Activated CD8-positive, alpha-beta T cell treated with anti-CD3 and anti-CD28 coated beads for 36 hours (primary cell): ENCODE measurements around the gene CLK1. TPM values are rescaled to one million over a fixed set of nuclear protein-coding genes. Genes with fewer than 3 reads are reported as not detected.
A peak's percentile ranks its signal among the peaks of the same experiment; 100 is the strongest.

Experiments used
- ATAC-seq: fragments of 200-7000 bp; cut with Tn5 transposase; one replicate; pipeline ENCODE4 v1.10.0; 2021; ENCODE audit warnings: mild to moderate bottlenecking, moderate library complexity
- CTCF ChIA-PET: fragments of 350-600 bp; sonication (Branson Sonifier 250); formaldehyde crosslinking; loops from one replicate; lab custom pipeline; 2021; ENCODE audit warnings: antibody characterized with exemption; lab: Charles Lee
- POLR2A ChIA-PET: fragments of 350-600 bp; sonication (Branson Sonifier 250); formaldehyde crosslinking; loops from one replicate; lab custom pipeline; 2021; ENCODE audit warnings: antibody characterized with exemption; lab: Charles Lee
- DNase-seq: peaks from one replicate; pipeline ENCODE4 v3.0.0-alpha.2; 2020
- H3K27ac Mint-ChIP-seq: one replicate; pipeline ENCODE4 v1.8.0; 2021; ENCODE audit warnings: mild to moderate bottlenecking, mixed read lengths
- H3K27me3 Mint-ChIP-seq: one replicate; pipeline ENCODE4 v1.8.0; 2021; ENCODE audit warnings: mixed read lengths
- H3K36me3 Mint-ChIP-seq: one replicate; pipeline ENCODE4 v1.8.0; 2021; ENCODE audit warnings: low read depth, mixed read lengths
- H3K4me1 Mint-ChIP-seq: one replicate; pipeline ENCODE4 v1.8.0; 2021; ENCODE audit warnings: low read depth, mixed read lengths
- H3K4me3 Mint-ChIP-seq: one replicate; pipeline ENCODE4 v1.8.0; 2021; ENCODE audit warnings: mild to moderate bottlenecking, moderate library complexity, mixed read lengths
- H3K9me3 Mint-ChIP-seq: one replicate; pipeline ENCODE4 v1.8.0; 2021; ENCODE audit warnings: mixed read lengths
- CTCF ChIP-seq: fragments of 200-600 bp; IDR thresholded peaks from one replicate; pipeline ENCODE4 v1.8.0; 2022; ENCODE audit warnings: antibody characterized with exemption, mild to moderate bottlenecking
- intact Hi-C: fragments of 100-400 bp; cut with micrococcal nuclease; formaldehyde crosslinking; loops from one replicate; pipeline ENCODE4 v1.10.0; 2022
- total RNA-seq, 2 experiments: library from RNA; stranded (reverse); gene quantifications; one replicate each; pipeline ENCODE4 v1.2.3, GENCODE V29; 2021

CLK1 gene
- total RNA-seq, 2 experiments from 2014 or later, result 121 to 122 TPM

- DNase-seq (no peak), ATAC-seq (no peak)
- CTCF ChIA-PET, result interaction anchor here (1.0 kb wide), 1 partner anchor 278 kb away, joined by 3 read pairs; no protein-coding TSS in a partner anchor
- intact Hi-C loops, result no loop called here
- Mint-ChIP-seq H3K36me3 (peaks cover 84% of the 10 kb centered on the region), H3K27me3 (no peaks in the 10 kb centered on the region), H3K27ac (peak overlapping the region; percentile 36), H3K4me1 (peaks cover 37% of the 10 kb centered on the region), H3K9me3 (no peaks in the 10 kb centered on the region), H3K4me3 (no peak overlapping the region)
- no peak for TF ChIP-seq CTCF
- POLR2A ChIA-PET, result interaction anchor here (0.9 to 5.1 kb wide), 7 partner anchors 12 to 552 kb away, joined by 3 to 33 read pairs (median 4); partner anchors contain the start of gene BZW1
These were observed 7.7 kb downstream of the CLK1 start for GRCh38 chr2:200856806-200857205.

DNA sequence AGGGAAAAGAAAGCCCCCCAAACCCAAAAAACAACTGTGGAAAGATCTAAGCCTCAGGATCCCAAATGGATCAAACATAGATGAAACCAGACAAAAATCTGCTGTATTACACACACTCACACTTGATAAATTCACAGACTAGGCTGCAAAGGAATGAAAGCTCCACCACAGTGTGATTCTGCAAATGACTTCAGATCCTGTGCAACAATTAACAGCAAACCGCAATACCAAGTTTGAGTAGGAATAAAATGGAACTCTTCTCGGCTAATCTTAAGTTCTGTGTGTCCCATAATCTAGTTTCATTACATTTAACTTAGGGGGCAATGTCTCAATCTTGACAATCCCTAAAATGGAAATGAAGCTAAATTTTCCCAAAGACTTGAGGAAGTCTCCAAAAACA lies 11.9 kb downstream of the CLK1 start:
- peaks cover 61% of the 10 kb centered on the region for H3K36me3 Mint-ChIP-seq
- H3K27me3 Mint-ChIP-seq, result no peaks in the 10 kb centered on the region
- CTCF ChIA-PET, result interaction anchor here (1.1 to 1.2 kb wide), 2 partner anchors 19 to 33 kb away, joined by 3 read pairs; no protein-coding TSS in a partner anchor
- H3K9me3 Mint-ChIP-seq, result no peaks in the 10 kb centered on the region
- POLR2A ChIA-PET, result interaction anchor here (1.0 to 2.3 kb wide), 5 partner anchors 8 to 327 kb away, joined by 3 to 10 read pairs (median 6); no protein-coding TSS in a partner anchor
- ATAC-seq, result no peak
- intact Hi-C loops, result no loop called here
- peak overlapping the region; percentile 3 for H3K27ac Mint-ChIP-seq
- DNase-seq, result no peak
- H3K4me1 Mint-ChIP-seq, result peaks cover 8% of the 10 kb centered on the region
- no peak overlapping the region for H3K4me3 Mint-ChIP-seq
- no peak for TF ChIP-seq CTCF

DNA sequence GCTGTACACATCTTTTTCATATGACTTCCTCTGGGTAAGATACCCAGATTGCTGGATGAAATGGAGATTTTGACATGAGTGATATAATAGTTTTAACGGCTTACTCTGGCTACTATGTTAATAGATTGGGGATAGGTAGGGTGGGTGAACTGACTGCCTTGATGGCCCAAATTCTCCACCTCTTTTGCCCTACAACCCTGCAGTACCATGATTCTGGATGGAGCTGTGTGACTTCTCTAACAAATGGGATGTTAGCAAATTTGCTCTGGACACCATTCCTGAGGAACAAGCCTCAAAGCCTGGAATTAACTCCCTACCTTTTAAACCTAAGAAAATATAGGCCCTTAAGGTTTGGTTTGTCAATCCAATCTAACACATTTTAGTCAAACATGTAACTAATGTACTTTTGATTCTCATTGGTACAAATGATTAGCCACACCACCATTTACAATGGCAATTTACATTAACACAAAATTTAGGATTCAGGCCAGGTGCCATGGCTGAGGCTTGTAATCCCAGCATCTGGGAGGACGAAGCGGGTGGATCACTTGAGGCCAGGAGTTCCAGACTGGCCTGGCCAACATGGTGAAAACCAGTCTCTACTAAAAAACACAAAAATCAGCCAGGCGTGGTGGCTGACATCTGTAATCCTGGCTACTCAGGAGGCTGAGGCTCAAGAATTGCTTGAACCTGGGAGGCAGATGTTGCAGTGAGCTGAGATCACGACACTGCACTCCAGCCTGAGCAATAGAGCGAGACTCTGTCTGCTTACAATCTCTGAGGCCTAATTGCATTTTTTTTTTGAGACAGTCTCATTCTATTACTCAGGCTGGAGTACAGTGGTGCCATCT lies 12.8 kb downstream of the CLK1 start:
- ChIA-PET POLR2A (interaction anchor here (0.6 to 2.3 kb wide), 8 partner anchors 7 to 141 kb away, joined by 3 to 10 read pairs (median 4); no protein-coding TSS in a partner anchor), CTCF (interaction anchor here (1.1 to 1.4 kb wide), 3 partner anchors 18 to 35 kb away, joined by 3 read pairs; no protein-coding TSS in a partner anchor)
- no peak for ATAC-seq
- no peak for TF ChIP-seq CTCF
- DNase-seq, result no peak
- H3K9me3 Mint-ChIP-seq, result no peaks in the 10 kb centered on the region
- no peak overlapping the region for H3K4me3 Mint-ChIP-seq
- intact Hi-C loops, result no loop called here
- H3K27ac Mint-ChIP-seq, result peak overlapping the region; percentile 27
- peaks cover 4% of the 10 kb centered on the region for H3K4me1 Mint-ChIP-seq
- H3K27me3 Mint-ChIP-seq, result no peaks in the 10 kb centered on the region
- peaks cover 52% of the 10 kb centered on the region for H3K36me3 Mint-ChIP-seq

DNA sequence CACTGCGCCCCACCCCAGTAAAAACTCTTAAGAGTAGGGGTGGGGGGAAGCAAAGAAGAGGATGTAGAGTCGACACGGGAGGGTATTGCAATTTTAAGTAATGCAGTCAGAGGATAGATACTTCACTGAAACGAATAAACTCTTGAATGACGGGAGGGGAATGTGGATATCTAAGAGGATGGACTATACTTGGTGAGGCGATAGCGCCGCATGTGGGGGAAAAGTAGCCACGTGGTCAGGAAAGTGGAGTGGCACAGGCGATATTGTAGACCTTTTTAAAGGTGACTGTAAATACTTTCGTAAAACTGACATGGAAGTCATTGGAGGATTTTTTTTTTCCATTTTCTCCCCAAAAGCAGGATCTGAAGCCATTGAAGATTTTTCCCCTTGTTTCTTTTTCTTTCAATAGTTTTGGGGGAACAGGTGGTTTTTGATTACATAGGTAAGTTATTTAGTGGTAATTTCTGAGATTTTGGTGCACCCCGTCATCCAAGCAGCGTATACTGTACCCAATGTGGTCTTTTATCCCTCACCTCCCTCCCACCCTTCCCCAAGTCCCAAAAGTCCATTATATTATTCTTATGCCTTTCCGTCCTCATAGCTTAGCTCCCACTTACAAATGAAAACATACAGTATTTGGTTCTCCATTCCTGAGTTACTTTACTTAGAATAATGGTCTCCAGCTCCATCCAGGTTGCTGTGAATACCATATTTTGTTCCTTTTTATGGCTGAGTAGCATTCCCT lies 13.8 kb downstream of the CLK1 start:
- Mint-ChIP-seq H3K4me1 (no peaks in the 10 kb centered on the region), H3K9me3 (no peaks in the 10 kb centered on the region), H3K4me3 (no peak overlapping the region), H3K36me3 (peaks cover 45% of the 10 kb centered on the region), H3K27ac (peak overlapping the region; percentile 28), H3K27me3 (no peaks in the 10 kb centered on the region)
- ChIA-PET POLR2A (interaction anchor here (2.3 to 3.5 kb wide), 3 partner anchors 13 to 36 kb away, joined by 8 to 19 read pairs (median 9); no protein-coding TSS in a partner anchor), CTCF (interaction anchor here (1.4 kb wide), 1 partner anchor 34 kb away, joined by 3 read pairs; no protein-coding TSS in a partner anchor)
- intact Hi-C loops, result no loop called here
- DNase-seq (no peak), ATAC-seq (no peak)
- TF ChIP-seq CTCF, result no peak
